SU-DHL-6 (cell line): ENCODE measurements around the gene RXFP3.

ENCODE experiments used
- CTCF ChIP-seq: fragments of 200-600 bp; sonication (generic); IDR thresholded peaks from one replicate; pipeline ENCODE4 v1.5.1; 2017; ENCODE audit warnings: antibody characterized with exemption, mild to moderate bottlenecking, low read length, moderate library complexity; ENCODE audit not compliant: insufficient read depth, poor library complexity, severe bottlenecking
- EZH2phosphoT487 ChIP-seq: fragments of 200-600 bp; sonication (generic), shearing (Covaris generic); conservative IDR thresholded peaks from 2 replicates; pipeline ENCODE4 v1.6.1; 2018; ENCODE audit warnings: mild to moderate bottlenecking, antibody characterized with exemption, low read length, moderate library complexity, mixed read lengths

- TF ChIP-seq CTCF: no peak
- no peak for TF ChIP-seq EZH2phosphoT487
Measured at GRCh38 chr5:33936004-33936380, 194 bp upstream of the RXFP3 start.
